ENCODE data around the gene MYO1E.
"Not testable (repeated sequence)": the region's sequence is repeated elsewhere in the genome, so short reads cannot be mapped to it uniquely, and the experiment has no call there.

Gene MYO1E

GRCh38 chr15:59355730-59356129 is 16.9 kb downstream of the MYO1E start:
- in situ Hi-C loops (cut with HindIII; ENCODE audit: low pct_unique_long_range_greater_than_20kb, low sequenced_read_pairs) = no loop called here
- TF ChIP-seq JUND (IDR thresholded peaks at IDR 0.05; ENCODE audit: low read depth) = no peak
- no peak for DNase-seq (ENCODE audit: low read depth in 1 of 2, low spot score in 1 of 2)

- no peak for TF ChIP-seq JUND (IDR thresholded peaks at IDR 0.05; ENCODE audit: low read depth)
- in situ Hi-C loops (cut with HindIII; ENCODE audit: low pct_unique_long_range_greater_than_20kb, low sequenced_read_pairs) = no loop called here
- no peak for DNase-seq (ENCODE audit: low read depth in 1 of 2, low spot score in 1 of 2)
Observed at GRCh38 chr15:59354417-59355031, 18.1 kb downstream of the MYO1E start.

GRCh38 chr15:59353994-59354416 is 18.7 kb downstream of the MYO1E start:
- DNase-seq (ENCODE audit: low read depth in 1 of 2, low spot score in 1 of 2) = no peak
- TF ChIP-seq JUND (IDR thresholded peaks at IDR 0.05; ENCODE audit: low read depth) = no peak
- in situ Hi-C loops (cut with HindIII; ENCODE audit: low pct_unique_long_range_greater_than_20kb, low sequenced_read_pairs) = no loop called here

- in situ Hi-C loops (cut with HindIII; ENCODE audit: low pct_unique_long_range_greater_than_20kb, low sequenced_read_pairs) = no loop called here
- DNase-seq (ENCODE audit: low read depth in 1 of 2, low spot score in 1 of 2) = no peak
- TF ChIP-seq JUND (IDR thresholded peaks at IDR 0.05; ENCODE audit: low read depth) = no peak
Observed at GRCh38 chr15:59352683-59353082, 20.0 kb downstream of the MYO1E start.

- in situ Hi-C loops (cut with HindIII; ENCODE audit: low pct_unique_long_range_greater_than_20kb, low sequenced_read_pairs) = no loop called here
- no peak for DNase-seq (ENCODE audit: low read depth in 1 of 2, low spot score in 1 of 2)
- TF ChIP-seq JUND (IDR thresholded peaks at IDR 0.05; ENCODE audit: low read depth) = no peak
Observed at GRCh38 chr15:59352189-59352588, 20.5 kb downstream of the MYO1E start.

- DNase-seq (ENCODE audit: low read depth in 1 of 2, low spot score in 1 of 2) = no peak
- in situ Hi-C loops (cut with HindIII; ENCODE audit: low pct_unique_long_range_greater_than_20kb, low sequenced_read_pairs) = no loop called here
- TF ChIP-seq JUND (IDR thresholded peaks at IDR 0.05; ENCODE audit: low read depth) = no peak
Observed at GRCh38 chr15:59350421-59350732, 22.3 kb downstream of the MYO1E start.

- DNase-seq (ENCODE audit: low read depth in 1 of 2, low spot score in 1 of 2) = peak in 1 of 2 experiments; percentile 22
- no peak for TF ChIP-seq JUND (IDR thresholded peaks at IDR 0.05; ENCODE audit: low read depth)
- in situ Hi-C loops (cut with HindIII; ENCODE audit: low pct_unique_long_range_greater_than_20kb, low sequenced_read_pairs) = no loop called here
Observed at GRCh38 chr15:59349680-59350420, 22.8 kb downstream of the MYO1E start.

GRCh38 chr15:59347915-59348314 is 24.8 kb downstream of the MYO1E start:
- in situ Hi-C loops (cut with HindIII; ENCODE audit: low pct_unique_long_range_greater_than_20kb, low sequenced_read_pairs) = no loop called here
- no peak for DNase-seq (ENCODE audit: low read depth in 1 of 2, low spot score in 1 of 2)
- TF ChIP-seq JUND (IDR thresholded peaks at IDR 0.05; ENCODE audit: low read depth) = no peak

- TF ChIP-seq JUND (IDR thresholded peaks at IDR 0.05; ENCODE audit: low read depth) = no peak
- no peak for DNase-seq (ENCODE audit: low read depth in 1 of 2, low spot score in 1 of 2)
- in situ Hi-C loops (cut with HindIII; ENCODE audit: low pct_unique_long_range_greater_than_20kb, low sequenced_read_pairs) = no loop called here
Observed at GRCh38 chr15:59346951-59347350, 25.7 kb downstream of the MYO1E start.

- no peak for DNase-seq (ENCODE audit: low read depth in 1 of 2, low spot score in 1 of 2)
- in situ Hi-C loops (cut with HindIII; ENCODE audit: low pct_unique_long_range_greater_than_20kb, low sequenced_read_pairs) = no loop called here
- no peak for TF ChIP-seq JUND (IDR thresholded peaks at IDR 0.05; ENCODE audit: low read depth)
Observed at GRCh38 chr15:59345326-59345725, 27.3 kb downstream of the MYO1E start.

GRCh38 chr15:59344311-59344710 is 28.4 kb downstream of the MYO1E start:
- TF ChIP-seq JUND (IDR thresholded peaks at IDR 0.05; ENCODE audit: low read depth) = no peak
- DNase-seq (ENCODE audit: low read depth in 1 of 2, low spot score in 1 of 2) = no peak
- in situ Hi-C loops (cut with HindIII; ENCODE audit: low pct_unique_long_range_greater_than_20kb, low sequenced_read_pairs) = no loop called here

GRCh38 chr15:59340325-59340724 is 32.3 kb downstream of the MYO1E start:
- in situ Hi-C loops (cut with HindIII; ENCODE audit: low pct_unique_long_range_greater_than_20kb, low sequenced_read_pairs) = no loop called here
- no peak for DNase-seq (ENCODE audit: low read depth in 1 of 2, low spot score in 1 of 2)
- no peak for TF ChIP-seq JUND (IDR thresholded peaks at IDR 0.05; ENCODE audit: low read depth)

- in situ Hi-C loops (cut with HindIII; ENCODE audit: low pct_unique_long_range_greater_than_20kb, low sequenced_read_pairs) = no loop called here
Observed at GRCh38 chr15:59339252-59339672, 33.4 kb downstream of the MYO1E start.

GRCh38 chr15:59338414-59338813 is 34.3 kb downstream of the MYO1E start:
- no peak for DNase-seq (ENCODE audit: low read depth in 1 of 2, low spot score in 1 of 2)
- no peak for TF ChIP-seq JUND (IDR thresholded peaks at IDR 0.05; ENCODE audit: low read depth)
- in situ Hi-C loops (cut with HindIII; ENCODE audit: low pct_unique_long_range_greater_than_20kb, low sequenced_read_pairs) = no loop called here

More at GRCh38 chr15:59339252-59339672, 33.4 kb downstream of the MYO1E start:
- peak in 1 of 2 experiments; percentile 17 for DNase-seq (ENCODE audit: low read depth in 1 of 2, low spot score in 1 of 2)
- no peak for TF ChIP-seq JUND (IDR thresholded peaks at IDR 0.05; ENCODE audit: low read depth)

GRCh38 chr15:59336725-59337124 is 35.9 kb downstream of the MYO1E start:
- DNase-seq (ENCODE audit: low read depth in 1 of 2, low spot score in 1 of 2); in situ Hi-C loops (cut with HindIII; ENCODE audit: low pct_unique_long_range_greater_than_20kb, low sequenced_read_pairs): not testable (repeated sequence)
